ENCODE results near the gene ATOX1.
"Not testable (repeated sequence)": the region's sequence is repeated elsewhere in the genome, so short reads cannot be mapped to it uniquely, and the experiment has no call there.

The ATOX1 gene

DNA sequence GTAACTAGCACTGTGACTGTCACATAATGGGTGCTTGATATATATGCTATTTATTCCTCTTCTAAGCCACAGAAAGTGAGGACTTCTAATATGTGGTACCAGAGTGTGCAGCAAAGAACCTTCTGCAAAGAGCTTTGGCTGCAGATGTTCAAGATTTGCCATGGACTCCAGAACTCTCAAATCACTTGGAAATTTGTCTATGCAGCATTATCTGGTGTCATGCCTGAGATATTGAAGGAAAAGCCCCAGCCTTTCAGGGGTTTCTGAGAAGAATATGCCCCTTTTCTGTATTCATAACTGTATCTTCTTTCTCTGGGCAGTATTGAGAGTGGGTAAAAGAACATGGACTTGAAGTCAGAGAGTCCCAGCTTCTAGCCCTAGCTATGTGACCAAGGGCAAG lies 8.5 kb upstream of the ATOX1 start:
- DNase-seq = no peak

DNA sequence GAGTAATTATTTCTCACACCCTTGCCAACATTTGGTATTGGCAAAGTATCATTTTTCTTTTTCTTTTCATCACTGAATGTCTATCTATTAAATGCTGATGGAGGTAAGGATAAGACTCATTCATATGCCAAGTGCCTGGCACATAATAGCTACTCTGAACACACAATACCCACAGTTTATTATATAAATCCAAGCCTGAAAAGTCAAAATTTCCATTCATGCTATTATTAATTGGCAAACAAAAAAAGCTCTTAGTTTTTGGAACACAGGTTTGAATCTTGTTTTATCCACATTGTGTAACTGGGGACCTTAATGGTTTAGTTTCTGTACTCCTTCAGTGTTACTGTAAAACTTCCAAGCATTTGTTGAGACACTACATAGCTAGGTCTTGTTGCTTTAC lies 6.4 kb upstream of the ATOX1 start:
- no peak for DNase-seq

DNA sequence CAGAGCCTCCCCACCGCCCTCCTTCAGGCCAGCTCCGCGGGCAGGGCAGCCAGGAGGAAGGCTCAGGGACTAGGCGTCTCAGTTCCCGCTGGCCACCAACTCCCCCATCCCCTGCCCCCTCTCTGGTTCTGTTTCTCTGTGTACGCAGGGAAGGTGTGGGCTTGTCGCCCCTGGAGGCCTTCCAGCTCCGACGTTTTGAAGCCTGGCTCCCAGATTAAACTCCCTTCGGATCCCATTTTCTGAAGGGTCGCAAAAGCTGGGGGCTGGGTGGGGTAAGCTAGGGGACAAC lies 346 bp downstream of the ATOX1 start:
- no peak for DNase-seq

DNA sequence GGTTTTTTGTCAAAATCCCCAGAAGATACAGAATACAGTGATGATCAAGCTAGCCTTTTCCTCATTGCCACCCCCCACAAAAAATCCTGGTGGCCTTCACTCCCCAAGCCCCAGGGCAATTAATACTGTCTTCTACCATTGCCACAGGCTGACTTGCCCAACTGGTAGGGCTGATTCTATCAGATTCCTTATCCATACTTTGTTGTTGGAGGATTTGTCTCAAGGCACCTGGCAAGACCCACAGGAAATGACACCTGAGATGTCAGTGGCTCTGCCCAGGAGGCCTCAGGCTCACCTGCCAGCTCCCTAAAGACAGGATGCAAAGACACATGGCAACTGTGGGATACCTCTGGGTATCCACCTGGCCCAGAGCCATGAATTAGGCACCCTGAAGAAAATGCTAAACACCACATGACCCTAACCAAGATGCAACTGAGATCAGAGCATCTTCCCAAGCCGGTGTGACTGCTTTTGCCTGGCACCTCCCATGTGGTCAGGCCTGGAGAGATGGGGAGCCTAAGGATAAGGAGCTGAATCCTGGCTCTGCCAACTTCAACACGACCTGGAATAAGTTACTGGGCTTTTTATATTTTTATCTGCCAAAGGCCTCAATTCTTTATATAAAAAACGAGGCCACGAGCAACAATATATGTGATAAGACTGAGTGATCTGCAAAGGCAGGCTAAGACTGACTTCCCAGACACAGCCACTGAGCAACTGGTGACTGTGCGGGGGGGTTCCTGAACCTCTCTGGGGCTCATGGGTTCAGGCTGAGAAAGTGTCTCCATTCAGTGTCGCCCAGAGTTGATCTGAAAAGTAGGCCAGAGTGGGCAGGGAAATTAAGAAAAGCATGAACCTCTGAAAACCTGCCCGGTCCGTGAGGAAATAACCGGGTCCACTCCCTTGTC lies 944 bp downstream of the ATOX1 start:
- DNase-seq = no peak

DNA sequence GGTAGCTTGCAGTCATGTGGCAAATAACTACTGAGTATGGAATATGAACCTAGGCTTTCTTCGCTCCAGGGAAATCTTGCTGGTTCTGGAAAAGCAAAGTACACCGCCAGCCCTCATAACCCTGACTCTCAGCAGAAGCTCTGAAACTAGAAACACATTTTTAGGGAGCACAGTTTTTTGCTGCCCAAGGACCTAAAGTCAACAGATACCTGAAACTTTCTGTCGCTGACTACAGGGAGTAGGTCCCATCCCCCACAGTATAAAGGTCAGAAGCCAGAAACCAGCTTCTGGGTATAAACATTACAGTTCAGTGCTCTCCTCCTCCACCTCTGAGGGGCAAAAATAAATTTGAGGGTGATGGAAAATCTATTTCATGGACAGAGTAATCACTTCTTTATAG lies 3.0 kb downstream of the ATOX1 start:
- DNase-seq = no peak

DNA sequence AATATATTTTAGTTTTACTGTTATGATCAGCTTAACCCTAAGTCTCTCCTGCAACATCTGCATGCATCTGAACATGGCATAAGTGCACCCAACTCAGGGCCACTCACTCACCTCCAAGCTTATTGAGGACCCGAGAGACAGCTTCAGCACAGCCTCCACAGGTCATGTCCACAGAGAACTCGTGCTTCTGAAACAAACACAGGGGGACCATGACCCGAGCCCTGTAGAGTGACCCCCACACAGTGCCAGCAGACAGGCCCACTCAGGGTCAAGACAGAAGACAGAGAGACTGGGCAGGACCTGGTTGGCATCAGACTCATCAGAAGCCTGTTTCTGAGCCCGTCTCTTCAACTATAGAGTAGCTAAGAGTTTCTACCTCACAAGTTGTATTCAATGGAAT lies 6.8 kb downstream of the ATOX1 start:
- DNase-seq = no peak

DNA sequence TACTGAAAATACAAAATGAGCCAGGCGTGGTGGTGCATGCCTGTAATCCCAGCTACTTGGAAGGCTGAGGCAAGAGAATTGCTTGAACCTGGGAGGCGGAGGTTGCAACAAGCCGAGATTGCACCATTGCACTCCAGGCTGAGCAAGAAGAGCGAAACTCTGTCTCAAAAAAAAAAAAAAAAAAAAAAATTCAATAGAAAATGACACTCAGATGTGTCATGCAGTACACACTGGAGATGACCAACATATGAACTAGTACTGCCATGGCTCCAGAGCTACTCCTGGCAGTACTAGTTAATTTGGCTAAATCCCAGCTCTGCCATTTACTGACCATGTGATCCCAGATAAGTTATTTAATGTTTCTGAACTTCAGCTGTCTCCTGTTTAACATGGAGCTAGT lies 7.3 kb downstream of the ATOX1 start:
- DNase-seq = no peak

DNA sequence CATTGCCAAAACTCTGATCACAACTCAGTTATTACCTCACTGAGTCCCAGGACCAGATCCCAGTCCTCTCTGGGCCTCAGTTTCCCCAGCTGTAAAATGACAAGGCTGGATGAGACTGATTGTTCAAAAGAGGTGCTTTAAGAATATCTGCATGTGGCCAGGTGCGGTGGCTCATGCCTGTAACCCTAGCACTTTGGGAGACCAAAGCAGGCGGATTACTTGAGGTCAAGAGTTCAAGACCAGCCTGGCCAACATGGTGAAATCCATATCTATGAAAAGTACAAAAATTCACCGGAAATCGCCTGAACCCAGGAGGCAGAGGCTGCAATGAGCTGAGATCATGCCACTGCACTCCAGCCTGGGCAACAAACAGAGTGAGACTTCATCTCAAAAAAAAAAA lies 8.3 kb downstream of the ATOX1 start:
- no peak for DNase-seq

DNA sequence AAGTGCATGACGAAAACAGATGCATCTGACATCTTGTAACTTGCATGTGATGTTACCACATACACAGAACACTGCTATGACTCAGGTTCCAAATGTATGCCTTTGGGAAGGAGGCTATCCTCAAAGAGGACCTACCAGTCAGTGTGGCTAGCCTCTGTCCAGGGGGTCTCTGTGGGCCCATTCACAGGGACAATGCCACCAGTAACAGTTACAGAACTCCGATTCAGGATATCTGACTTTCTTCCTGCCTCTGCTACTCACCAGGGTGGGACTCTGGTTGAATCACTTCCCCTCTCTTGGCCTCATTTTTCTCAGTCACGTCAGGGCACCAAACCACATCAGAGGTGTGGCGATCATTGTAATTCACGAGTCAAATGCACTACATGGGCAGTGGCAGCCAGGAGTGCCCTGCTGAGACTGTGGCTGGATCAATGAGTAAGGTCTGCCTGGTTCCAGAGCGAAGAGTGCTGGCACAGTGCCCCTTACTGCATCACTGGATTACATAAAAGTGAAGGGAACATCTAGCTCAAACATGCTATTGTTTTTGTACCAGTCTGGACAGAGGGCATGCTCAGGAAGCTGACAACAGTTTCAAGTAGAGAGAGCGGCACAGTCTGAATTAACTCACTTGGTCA lies 13.2 kb downstream of the ATOX1 start:
- no peak for DNase-seq

DNA sequence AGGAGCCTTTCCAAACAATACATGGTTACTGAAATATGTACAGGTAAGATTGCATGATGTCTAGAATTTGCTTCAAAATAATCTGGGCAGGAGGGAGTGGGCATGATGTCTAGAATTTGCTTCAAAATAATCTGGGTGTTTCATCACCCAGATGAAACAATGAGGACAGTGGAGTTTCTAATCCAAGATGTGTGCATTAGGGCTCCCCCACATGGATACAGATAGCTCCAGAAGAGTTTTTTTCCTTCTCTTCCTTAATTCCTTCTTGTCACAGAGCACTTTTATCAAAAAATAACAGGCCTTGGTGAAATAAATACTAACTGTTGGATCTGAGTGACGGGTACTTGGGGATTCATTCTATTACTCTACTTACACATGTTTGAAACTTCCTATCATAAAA lies 14.9 kb downstream of the ATOX1 start:
- no peak for DNase-seq

DNA sequence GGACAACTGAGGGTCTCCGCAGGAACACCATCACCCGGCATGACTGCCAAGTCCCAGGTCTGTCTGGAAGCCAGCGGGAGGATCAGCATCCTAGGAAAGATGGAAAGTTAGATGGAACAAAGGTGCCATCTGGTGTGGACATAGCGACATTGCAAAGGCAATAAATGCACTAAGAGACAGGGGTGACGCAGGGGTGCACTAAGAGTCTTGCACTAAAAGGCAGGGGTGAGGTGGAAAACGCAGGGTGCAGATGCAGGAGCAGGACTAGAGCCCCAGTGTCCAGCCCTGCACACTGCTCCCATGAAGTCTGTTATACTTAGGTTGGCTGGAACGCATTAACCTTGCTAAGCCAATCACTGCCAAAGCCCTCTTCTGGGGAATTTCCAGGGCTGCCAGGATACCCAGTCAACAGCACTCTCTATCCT lies 15.5 kb downstream of the ATOX1 start:
- DNase-seq = peak; percentile 1

DNA sequence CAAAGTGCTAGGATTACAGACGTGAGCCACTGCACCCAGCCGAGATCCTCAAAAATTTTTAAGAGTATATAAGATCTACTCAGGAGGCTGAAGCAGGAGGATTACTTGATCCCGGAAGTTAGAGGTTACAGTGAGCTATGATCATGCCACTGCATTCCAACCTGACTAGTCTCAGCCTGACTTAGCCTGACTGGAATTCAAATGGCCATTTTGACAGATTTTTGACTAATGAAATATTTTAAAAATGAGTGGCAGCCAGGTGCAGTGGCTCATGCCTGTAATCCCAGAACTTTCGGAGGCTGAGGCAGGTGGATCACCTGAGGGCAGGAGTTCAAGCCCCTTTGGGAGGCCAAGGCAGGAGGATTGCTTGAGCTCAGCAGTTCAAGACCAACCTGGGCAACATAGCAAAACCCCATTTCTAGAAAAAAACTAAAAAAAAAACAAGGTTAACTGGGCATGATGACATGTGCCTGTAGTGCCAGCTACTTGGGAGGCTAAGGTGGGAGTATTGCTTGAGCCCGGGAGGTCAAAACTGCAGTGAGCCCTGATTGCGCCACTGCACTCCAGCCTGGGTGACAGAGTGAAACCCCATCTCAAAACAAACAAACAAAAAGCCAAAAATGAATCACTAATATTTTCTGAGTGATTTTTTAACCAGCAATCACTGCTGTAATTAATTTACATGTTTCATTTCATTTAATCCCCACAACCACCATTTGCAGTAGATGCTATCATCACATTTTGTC lies 16.6 kb downstream of the ATOX1 start:
- DNase-seq = no peak

DNA sequence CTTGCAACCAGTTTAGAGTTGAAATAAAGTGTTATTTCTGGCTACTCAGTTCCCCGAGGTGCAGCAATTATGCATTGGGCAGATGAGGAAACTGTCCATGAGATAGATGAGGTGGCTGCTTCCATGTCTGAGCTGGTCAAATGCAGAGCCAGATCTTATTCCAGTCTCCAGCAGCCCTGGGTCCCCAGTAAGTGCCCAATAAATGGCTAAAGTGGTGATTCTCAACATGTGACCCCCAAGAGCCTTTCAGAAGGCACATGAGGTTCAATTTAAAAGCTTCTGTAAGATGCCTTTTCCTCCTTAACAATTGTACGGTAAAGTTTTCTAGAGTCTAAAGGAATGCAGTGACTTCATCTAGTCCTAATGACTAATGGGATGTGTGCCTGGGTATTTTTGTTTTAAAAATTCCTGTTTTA lies 17.5 kb downstream of the ATOX1 start:
- DNase-seq = no peak

DNA sequence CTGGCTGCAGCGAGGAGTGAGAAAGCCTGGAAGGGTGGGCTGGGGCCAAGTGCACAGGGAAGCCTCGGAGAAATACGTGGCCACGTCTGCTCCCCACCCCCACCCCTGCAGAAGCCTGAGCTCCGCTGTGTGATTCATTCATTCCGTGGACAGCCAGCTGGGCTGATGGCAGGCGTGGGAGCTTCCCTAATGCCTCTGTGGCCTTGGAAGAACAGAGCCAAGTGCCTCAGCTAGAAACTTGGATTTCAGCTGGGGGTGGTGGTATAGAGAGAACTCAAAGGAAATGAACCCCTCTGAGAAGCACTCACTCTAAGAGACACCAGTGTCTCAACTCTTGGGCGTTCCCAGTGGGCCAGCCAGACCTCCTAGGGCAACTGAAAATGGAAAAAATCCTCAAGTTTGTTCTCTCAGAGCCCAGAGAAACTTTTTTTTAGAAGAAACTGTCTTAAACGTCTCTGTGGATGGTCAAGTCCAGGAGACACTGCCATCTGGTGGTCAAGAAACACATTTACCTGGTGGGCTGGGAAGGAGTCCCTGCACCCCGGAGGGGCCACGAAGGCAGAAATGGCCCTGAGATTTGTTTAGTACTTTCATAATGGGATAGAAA lies 18.0 kb downstream of the ATOX1 start:
- no peak for DNase-seq

DNA sequence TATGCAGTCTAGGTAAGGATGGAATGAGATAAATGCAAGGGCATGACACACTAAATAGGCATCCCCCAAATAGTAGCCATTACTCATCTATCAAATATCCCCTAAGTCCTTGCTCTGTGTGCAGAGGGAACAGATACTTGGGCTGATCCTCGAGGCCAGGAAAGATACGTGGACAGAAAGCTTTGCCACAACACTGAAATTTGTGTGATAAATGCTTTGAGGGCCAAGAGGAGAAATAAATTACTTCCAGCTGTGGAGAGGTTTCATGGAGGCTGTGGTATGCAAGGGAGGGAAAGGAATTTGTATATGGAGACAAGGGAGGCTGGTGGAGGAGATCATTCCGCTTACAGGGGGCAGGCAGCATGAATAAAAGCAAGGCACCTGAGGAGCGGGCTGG lies 18.5 kb downstream of the ATOX1 start:
- DNase-seq = no peak

DNA sequence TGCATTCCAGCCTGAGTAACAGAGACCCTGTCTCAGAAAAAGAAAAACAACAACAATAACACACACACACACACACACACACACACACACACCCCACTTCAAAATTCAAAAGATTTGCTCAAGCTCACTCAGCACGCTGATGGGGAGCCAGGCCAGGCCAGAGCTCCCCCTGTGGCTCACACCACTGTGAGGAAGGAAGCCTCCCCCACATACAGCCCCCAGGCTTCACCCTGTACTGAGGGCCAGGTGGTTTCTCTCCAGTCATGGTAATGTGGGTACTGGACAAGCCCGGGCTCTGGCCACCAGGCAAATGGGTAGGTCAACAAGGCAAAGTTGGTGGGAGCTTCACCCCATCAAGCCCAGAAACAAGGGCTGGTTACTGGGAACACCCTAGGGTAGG lies 19.0 kb downstream of the ATOX1 start:
- DNase-seq = no peak

DNA sequence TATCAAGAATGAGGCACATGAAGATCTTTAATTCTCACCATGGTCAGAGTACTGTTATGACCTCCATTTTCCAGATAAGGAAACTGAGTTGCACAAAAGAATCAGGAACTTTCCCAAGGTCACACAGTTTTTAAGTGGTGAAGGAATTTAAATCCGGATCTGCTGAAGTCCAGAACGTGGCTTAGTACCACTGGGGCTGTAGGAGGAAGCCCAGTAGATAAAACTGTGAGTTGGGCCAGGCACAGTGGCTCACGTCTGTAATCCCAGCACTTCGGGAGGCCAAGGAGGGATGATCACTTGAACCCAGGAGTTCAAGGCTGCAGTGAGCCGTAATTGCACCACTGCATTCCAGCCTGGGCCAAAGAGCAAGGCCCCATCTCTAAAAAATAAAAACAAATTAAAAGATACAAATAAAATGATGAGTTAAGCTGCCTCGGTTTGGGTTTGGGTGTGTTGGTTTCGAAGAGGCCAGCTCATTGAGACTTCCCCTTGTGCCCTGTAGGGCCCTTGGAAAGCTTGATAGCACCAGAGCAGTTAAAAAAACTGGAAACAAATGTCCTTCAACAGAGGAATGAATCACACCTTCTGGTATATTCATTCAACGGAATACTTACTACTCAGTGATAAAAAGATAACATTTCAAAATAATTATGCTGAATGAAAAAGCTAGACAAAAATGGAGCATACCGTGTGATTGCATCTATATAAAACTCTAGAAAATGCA lies 20.1 kb downstream of the ATOX1 start:
- DNase-seq = no peak

DNA sequence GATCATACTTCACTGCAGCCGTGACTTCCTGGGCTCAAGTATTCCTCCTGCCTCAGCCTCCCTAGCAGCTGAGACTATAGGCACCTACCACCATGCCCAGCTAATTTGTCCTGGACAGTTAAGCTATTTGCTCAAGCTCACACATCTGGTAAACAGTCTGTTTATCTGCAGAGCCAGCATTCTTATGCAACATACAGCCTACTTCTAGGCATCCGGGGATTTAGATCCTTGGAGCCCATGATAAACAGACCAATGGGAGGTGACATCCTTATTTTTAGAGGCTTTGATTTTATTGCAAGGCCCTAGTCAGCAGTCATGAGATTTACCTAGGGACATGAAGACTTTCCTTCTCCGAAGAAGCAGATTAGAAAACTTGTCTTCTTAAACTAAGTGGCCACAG lies 21.0 kb downstream of the ATOX1 start:
- no peak for DNase-seq

DNA sequence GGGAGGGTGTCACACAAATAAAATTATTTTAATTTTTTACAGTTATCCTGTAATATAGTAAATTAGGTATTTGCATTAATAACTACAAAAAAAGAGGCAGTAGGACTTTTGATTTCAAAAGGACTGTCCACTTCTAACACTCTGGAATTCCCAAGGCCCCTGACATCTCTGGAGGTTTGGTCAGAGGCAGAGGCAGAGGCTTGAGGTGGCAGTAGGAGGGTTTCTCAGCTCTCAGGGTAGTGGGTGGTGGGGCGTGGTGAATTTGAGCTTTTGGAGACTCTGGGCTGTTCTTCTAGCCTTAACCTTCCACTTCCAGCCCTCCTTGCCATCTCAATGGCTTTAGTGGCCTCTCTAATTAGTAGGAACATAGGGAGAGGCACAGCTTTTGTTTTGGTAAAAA lies 22.8 kb downstream of the ATOX1 start:
- no peak for DNase-seq

DNA sequence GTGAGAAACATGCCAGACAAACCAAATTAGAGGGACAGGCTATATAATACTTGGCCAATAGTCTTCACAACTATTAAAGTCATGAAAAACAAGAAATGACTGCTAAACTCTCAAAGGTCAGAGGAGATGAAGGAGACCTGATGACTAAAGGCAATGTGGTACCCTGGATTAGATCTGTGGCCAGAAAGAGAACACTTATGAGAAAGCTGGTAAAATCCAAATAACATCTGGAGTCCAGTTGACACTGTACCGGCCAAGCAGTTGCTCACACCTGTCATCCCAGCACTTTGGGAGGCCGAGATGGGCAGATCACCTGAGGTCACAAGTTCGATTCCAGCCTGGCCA lies 24.4 kb downstream of the ATOX1 start:
- DNase-seq = no peak

DNA sequence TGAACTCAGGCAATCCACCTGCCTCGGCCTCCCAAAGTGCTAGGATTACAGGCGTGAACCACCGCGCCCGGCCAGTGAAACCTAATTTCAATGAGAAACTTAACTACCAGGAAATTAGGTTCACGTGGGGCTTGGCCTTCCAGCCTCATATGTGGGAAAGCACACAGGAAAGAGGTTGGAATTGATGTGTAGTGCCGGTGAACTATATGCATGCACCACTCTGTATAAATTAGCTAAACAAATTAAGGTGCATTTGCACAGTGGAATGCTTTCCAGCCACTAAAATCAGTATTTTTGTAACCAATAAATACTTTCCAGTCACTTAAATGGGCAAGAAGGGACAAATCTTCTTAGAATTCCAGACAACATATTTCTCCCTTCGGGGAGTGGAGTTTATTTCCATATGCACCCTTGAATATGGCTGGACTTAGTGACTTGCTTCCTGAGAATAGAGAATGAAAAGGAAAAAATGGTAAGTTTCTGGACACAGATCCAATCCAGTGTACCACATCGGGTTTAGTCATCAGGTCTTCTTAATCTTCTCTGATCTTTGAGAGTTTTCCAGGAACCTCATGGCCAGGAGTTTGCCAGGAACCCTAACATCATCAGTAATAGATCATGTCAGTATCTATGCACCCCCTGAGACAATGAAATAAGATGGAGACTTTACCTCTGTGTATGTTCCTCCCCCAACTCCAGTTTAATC lies 24.9 kb downstream of the ATOX1 start:
- DNase-seq = no peak

DNA sequence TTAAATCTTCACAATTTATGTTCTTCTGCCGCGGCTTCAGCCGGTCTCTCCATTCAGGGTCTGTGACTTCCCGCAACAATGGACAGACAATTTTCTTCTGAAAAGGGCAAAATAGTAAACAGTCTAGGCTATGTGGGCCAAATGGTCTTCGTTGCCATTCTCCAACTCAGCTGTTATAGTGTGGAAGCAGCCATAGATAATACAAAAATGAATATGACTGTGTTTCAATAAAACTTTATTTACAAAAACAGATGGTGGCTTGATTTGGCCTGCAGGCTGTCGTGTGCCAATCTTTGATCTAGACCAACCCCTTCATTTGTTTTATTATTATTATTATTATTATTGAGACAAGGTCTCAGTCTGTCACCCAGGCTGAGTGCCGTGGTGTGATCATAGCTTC lies 28.1 kb downstream of the ATOX1 start:
- DNase-seq = no peak

DNA sequence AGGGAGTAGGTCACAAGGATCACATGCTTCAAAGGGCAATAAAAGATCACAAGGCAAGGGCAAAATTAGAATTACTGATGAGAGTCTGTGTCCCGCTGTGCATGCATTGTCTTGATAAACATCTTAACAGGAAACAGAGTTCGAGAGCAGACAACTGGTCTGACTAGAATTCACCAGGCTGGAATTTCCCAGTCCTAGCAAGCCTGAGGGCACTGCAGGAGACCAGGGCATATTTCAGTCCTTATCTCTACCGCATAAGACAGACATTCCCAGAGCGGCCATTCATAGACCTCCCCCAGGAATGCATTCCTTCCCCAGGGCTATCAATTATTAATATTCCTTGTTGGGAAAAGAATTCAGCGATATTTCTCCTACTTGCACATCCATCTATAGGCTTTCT lies 28.8 kb downstream of the ATOX1 start:
- not testable (repeated sequence) for DNase-seq

All from DMS153 (cell line).